ES-I3 (cell line): ENCODE measurements around the gene IRF4.

Experiments used
- H3K36me3 ChIP-seq: 2 replicates; pipeline ENCODE4 v1.6.1; 2013; ENCODE audit warnings: mild to moderate bottlenecking, low read length, control low read depth, moderate library complexity; ENCODE audit not compliant: insufficient read depth
- H3K4me1 ChIP-seq: 2 replicates; pipeline ENCODE4 v1.6.1; 2013; ENCODE audit warnings: mild to moderate bottlenecking, control low read depth, low read length; ENCODE audit not compliant: insufficient read depth
- H3K9ac ChIP-seq: 2 replicates; pipeline ENCODE4 v1.6.1; 2013; ENCODE audit warnings: low read depth, mild to moderate bottlenecking, low read length, moderate library complexity
- H3K9me3 ChIP-seq: 2 replicates; pipeline ENCODE4 v1.6.1; 2013; ENCODE audit warnings: mild to moderate bottlenecking, low read length, moderate library complexity; ENCODE audit not compliant: control insufficient read depth, insufficient read depth

Gene IRF4

DNA sequence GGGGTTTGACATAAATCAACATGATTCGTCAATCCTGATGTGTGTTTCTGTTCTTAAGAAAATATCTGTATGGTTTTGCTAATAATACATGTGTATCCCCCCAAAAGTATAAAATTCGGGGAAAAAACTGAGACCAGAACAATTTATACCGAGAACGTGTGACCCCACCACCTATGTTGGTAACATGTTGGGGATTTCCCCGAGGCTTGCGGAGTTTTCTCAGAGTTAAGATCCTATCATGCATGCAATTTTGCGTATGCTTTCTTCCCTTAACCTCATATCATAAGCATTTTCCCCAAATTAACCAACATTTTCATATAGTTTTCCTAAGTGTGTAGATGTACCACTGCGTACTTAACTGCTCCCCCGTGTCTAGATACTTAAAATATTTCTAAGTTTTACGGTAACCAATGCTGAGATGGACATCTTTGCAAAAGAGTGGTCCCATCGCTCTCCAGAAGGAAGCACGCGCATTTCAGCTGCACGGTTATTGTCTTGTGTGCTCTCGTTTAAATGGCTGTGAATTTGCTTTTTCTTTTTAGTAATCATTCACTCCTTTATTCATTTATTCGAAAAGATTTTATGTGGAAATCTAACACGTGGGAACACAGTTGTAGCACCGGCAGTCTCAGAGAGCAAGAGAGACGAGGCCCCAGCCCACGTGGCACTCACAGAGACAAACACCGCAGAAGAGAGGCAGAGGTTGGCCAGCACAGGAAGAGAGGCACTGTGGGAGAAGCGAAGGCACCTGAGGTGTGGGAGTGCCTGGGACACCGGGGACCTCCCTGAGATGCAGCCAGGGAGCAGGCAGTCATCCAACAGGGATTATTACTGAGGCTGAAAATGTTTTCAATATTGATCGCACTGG lies 13.2 kb upstream of the IRF4 start:
- no peak overlapping the region for H3K9ac ChIP-seq
- 0 out of 2 replicates have a peak, but pooled peaks cover 2% of the 10 kb centered on the region for H3K9me3 ChIP-seq
- no peaks in the 10 kb centered on the region for H3K4me1 ChIP-seq
- H3K36me3 ChIP-seq: no peaks in the 10 kb centered on the region

DNA sequence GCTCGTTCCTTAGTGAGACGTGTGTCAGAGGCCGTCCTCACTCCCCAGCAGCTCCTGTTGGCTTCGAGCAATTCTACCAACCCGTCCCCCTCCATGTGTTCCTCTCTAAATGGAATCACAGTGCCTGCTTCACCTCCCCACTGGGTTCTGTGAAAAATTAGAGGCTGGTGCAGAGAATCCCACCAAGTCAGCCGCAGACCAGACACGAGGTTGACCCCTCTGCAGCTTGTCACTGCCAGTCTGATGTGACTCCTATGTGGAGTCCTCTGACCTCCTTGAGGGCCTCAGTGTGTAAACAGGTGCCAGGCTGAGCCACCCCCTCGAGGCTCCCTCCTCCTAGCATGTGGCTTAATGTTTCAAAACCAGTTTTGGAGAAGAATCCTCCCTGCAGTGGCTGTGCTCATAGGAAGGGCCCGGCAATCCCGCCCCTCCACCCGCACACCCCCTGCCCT lies 12.6 kb upstream of the IRF4 start:
- Histone ChIP-seq H3K9me3 (0 out of 2 replicates have a peak, but pooled peaks cover 2% of the 10 kb centered on the region), H3K36me3 (no peaks in the 10 kb centered on the region), H3K9ac (no peak overlapping the region)

DNA sequence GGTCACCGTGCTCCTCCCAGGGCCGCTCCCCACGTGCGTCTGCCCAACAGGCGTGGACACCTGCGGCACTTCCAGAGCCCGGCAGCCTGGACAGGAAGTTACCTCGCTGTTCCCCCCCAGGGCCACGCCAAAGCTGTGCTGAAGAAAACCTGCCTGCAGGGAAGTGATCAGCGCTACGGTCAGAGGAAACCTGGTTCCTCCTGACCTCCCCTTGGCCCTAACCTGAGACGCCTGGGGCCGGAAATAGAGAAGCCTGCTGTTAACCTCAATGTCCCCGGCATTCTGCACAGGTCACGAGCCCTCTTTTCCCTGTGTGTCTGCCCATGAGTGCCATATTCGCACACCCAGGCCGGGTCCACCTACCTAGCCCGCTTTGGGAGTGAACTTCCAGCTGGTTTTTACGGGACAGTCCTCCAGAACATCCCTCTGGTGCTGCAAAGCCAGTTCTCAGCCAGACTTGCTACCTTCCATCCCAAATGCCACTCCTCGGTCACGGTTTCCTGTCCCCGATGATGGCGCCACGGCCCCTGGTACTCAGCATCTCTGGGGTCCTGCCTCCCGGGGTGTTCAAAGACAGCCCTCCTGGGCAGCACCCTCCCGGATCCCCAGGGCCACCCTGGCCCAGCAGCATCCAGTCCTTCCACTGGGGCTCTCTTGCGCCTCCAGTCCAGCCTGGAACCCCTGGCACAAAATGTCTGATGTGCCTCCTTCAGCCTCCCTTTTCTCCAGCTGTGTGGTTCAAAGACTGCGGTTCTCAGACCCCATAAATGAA lies 12.0 kb upstream of the IRF4 start:
- no peak overlapping the region for H3K9ac ChIP-seq
- H3K36me3 ChIP-seq: no peaks in the 10 kb centered on the region
- H3K4me1 ChIP-seq: no peaks in the 10 kb centered on the region
- 0 out of 2 replicates have a peak, but pooled peaks cover 2% of the 10 kb centered on the region for H3K9me3 ChIP-seq

More for the DNA sequence above, 12.6 kb upstream of the IRF4 start:
- H3K4me1 ChIP-seq: no peaks in the 10 kb centered on the region

DNA sequence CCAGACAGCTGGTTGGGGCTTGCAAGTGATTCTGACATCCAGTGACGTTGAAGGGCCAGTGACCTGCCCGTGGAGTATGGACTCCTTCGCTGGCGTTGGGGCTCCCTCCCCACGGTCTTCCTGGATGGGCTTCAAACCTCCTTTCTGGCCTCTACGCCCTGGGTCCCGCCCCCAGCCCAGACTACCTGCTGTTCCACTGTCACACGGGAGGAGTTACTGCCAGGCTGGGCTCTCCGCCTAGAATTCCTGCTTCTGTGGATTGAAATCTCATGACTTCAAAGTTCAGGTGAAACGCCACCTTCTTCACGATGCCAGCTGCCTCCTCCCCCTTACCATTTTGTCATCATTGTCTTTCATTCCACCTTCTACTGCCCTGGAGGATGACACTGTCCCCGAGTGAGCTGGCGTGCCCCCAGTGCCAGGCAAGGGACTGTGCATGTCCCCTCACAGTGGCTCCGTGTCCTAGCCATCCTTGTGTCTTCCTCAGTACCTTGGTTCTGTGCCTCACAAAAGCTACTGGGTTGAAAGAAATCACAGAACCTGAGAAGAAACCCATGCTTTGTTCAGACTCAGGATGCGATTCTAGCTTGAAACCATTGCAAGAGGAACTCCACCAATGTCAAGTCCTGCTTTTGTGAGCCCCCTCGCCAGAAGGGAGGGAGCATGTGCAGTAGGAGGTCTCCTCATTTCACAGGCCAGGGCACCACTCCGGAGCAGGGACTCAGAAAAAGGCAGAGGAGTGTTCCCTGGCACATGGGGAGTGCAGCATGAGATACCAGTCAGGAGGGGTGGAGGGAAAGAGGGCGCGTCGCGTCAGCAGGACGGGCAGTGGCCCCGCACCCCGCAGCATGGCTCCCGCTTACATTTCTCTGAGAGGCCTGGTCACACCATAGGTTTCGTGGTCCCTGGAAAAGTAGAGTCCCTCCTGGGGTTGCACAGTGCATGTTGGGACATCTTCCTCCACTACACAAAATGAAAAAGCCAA lies 11.0 kb upstream of the IRF4 start:
- no peaks in the 10 kb centered on the region for H3K4me1 ChIP-seq
- no peaks in the 10 kb centered on the region for H3K36me3 ChIP-seq
- 0 out of 2 replicates have a peak, but pooled peaks cover 2% of the 10 kb centered on the region for H3K9me3 ChIP-seq
- H3K9ac ChIP-seq: no peak overlapping the region

DNA sequence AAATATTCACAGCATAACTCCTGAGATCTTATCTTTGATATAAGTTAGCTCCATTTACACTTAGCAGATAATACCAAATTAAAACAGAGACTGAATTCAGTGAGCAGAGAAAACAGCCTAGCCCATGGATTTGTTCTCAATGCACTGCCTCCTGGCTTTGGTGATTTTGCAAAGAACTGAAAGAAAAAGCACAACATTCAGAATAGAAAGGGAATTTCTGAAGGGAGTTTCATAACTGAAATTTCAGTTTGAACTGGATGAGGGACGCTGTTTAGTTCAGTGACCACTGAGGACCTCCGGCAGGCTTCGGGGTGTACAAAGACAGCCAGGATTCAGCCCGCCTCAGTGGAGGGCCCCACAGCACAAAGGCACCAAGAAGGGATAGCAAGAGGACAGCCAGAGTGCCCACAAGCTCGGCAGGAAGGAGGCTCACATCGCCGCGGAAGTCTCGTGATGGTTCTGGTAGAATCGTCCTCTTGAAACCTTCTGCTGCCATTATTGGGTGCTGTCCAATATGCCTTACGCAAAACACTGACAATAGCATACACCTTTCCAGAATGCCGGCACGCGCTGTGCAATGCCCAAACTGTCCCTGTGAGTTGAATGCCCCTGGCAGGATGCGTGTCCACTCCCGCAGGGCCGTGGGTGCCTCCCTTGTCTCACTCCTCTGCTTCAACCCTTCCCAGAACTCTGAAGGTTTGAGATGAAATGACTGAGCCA lies 9.7 kb upstream of the IRF4 start:
- 0 out of 2 replicates have a peak, but pooled peaks cover 2% of the 10 kb centered on the region for H3K9me3 ChIP-seq

DNA sequence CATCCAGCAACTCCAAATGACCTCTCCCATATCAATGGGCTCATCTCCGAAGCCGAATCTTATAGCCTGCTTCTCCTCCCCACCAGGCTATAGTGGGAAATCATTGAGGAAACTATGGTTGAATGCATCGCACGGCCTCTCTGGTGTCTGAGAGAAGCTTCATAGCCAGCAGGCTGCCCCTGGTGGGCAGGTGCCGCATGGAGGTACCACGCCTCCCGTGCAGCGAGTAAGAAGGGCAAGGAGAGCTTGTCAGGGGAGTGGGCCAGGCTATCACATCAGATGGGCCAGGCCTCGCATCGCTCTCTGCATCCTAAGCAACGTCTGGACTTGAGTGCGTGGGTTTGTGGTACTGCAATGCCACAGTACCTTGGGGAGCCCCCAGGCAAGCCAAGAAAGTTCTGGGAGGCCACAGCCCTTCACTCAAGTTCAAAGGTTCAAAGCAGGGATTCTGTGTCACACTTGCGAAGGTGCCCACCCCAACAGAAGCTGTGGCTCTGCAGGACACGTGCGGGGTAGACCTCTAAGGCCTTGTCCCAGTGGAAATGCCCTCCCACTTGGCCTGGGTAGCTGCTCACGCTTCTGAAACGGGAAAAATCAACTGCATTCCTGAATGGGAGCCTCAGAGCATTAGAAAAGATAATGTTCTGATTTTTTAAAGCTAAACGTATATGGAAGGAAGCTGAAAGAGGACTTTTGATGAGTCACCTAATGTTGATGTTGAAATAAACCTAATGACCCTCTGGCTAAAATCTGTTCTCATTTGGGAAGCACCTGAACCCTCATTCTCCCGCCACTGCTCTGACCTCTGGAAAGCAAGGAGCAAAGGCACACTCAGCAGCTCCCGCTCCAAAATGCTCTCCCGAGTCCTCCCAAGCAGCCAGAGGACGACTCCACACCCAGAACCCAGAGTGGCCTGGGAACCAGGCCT lies 8.4 kb upstream of the IRF4 start:
- Histone ChIP-seq H3K36me3 (no peaks in the 10 kb centered on the region), H3K4me1 (no peaks in the 10 kb centered on the region), H3K9me3 (0 out of 2 replicates have a peak, but pooled peaks cover 2% of the 10 kb centered on the region), H3K9ac (no peak overlapping the region)

More for the DNA sequence above, 9.7 kb upstream of the IRF4 start:
- H3K4me1 ChIP-seq: no peaks in the 10 kb centered on the region
- H3K9ac ChIP-seq: no peak overlapping the region
- H3K36me3 ChIP-seq: no peaks in the 10 kb centered on the region

DNA sequence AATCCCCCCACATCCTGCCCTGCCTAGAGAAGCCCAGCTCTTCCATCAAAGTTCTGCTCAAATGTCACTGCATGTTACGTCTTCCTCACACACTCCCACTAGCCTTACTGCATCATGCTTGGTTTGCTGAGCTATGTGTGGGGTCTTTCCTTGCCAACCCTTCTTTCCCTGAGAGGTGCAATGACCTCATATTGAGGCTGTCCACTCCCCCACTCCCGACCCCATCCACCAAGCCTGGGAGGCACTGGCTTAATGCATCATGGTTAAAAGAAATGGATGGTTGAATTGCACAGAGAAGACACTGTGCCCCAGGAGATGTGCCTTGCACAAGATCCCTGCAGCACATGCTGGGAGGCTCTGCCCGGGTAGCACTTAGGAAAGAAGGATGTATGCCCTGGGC lies 7.7 kb upstream of the IRF4 start:
- Histone ChIP-seq H3K9ac (no peak overlapping the region), H3K4me1 (no peaks in the 10 kb centered on the region), H3K9me3 (0 out of 2 replicates have a peak, but pooled peaks cover 2% of the 10 kb centered on the region), H3K36me3 (no peaks in the 10 kb centered on the region)

DNA sequence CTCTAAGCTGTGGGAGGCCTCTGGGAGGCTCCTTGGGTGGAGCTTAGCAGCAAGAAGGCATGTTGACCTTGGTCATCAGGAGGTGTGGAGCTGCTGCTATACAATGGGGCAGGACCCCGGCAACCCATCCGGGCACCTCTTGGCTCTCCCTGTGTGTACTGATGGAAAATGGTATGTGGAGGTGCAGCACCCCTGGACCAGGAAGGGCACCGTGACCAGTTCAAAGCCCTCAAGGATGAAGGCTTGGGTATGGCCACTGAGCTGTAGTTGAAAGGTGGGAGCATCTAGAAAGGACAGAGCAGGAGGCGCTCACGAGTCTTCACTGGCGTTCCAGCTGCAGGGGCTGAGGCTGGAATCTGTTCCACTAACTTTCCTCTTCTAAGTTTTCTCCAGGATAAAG lies 6.7 kb upstream of the IRF4 start:
- Histone ChIP-seq H3K4me1 (no peaks in the 10 kb centered on the region), H3K9ac (no peak overlapping the region), H3K36me3 (no peaks in the 10 kb centered on the region), H3K9me3 (0 out of 2 replicates have a peak, but pooled peaks cover 2% of the 10 kb centered on the region)

DNA sequence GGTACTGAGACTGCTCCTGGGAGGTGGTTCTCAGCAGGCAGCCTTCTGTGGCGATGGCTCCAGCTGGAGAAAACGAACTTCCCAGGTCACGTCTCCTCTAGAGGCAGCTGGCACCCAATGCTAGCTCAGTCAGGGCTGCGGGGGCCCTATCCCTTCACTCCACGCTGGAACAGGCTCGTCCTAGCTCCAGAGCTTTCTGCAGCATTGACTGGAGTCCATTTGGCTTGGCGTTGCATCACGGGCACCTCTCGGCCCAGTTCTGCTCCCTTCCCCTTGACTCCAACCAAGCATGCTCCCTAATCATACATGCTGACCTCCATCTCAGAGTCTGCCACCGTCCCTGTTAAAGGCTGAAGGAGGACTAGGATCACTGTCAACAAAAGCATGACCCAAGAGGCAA lies 5.9 kb upstream of the IRF4 start:
- Histone ChIP-seq H3K9me3 (0 out of 2 replicates have a peak, but pooled peaks cover under 1% of the 10 kb centered on the region), H3K4me1 (no peaks in the 10 kb centered on the region), H3K36me3 (no peaks in the 10 kb centered on the region), H3K9ac (no peak overlapping the region)

DNA sequence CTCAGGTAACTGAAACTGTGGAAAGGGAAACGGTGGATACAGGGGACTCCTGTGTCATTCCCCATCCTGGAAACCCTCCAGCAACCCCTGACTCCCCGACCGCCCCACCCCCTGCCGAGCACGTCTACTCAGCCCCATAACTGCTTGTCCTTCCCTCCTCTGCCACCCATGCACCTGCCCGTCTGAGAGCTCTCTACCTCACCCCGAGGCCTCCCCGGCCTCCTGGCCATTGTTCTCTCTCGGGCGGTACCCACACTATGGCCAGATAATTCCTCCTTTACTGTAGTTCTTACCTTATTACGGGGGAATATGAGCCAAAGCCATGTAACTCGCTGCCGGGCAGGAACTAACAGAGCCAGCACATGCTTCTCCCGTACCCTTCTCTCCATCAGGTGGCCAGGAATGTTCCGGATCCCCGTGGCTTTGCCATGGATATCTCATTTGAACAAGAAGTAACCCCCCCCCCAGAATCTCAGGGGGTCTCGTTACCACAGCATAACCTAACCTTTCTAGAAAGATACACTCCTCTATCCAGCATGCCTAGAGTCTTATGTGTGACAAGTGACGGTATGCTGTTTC lies 4.8 kb upstream of the IRF4 start:
- H3K9me3 ChIP-seq: no peaks in the 10 kb centered on the region
- no peaks in the 10 kb centered on the region for H3K4me1 ChIP-seq
- H3K36me3 ChIP-seq: no peaks in the 10 kb centered on the region
- H3K9ac ChIP-seq: no peak overlapping the region

DNA sequence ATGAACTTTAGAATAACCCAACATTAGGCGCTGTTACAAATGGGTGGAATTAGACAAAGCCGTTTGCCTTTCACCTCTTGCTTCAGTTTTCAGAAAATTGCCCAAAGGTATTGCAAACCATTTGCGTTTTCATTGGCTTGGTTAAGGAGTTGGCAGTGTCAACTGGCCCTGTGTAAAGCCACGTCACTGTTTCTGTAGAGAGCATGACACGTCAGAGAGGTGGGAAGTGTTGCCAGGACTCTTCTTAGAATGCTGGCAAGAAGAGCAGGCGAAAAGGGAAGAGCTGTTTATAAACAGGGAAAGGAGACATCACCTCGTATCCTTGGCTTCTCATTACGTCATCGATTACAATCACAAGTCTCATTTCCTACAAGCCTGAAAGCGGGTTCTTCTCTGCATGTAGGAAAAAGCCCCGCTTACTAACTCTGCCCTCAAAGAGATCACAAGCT lies 4.2 kb upstream of the IRF4 start:
- Histone ChIP-seq H3K4me1 (no peaks in the 10 kb centered on the region), H3K36me3 (no peaks in the 10 kb centered on the region), H3K9ac (no peak overlapping the region), H3K9me3 (no peaks in the 10 kb centered on the region)

DNA sequence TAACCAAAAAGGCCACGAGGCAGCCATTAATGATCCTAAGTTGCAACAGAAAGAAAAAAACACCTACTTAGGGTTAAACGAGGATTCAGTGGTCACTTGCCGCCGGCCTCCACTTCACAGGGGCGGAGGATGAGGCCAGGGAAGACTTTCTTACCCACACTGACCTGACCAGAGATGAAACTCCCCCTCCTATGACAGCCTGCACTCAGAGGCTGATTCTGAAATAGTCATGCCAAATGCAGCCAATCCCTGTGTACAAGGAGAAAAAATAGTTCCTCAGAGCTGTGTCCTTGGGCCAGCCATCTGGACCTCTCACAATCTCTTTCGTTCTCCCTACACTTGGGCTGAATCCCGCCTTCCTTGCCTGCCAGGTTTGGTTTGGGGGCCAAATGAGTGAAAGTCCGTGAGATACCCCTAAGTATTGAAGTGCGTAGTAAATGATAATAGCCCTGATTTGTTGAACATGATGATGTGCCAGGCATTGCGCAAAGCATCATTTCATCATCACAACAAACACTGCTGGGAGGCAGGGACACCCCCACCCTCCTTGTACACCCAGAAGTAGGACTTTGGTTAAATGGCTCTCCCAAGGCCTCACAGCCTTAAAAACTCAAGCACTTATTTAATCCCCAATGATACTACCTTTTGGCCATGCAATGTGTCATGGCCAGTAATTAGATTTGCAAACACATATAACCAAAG lies 3.2 kb upstream of the IRF4 start:
- Histone ChIP-seq H3K9me3 (no peaks in the 10 kb centered on the region), H3K9ac (no peak overlapping the region), H3K36me3 (no peaks in the 10 kb centered on the region), H3K4me1 (no peaks in the 10 kb centered on the region)
